Renal cortex interstitium (tissue), 11 donors: Measurements from ENCODE around the gene PPP4C. TPM values are rescaled to one million over a fixed set of nuclear protein-coding genes. Genes with fewer than 3 reads are reported as not detected.
"Not testable (repeated sequence)": the region's sequence is repeated elsewhere in the genome, so short reads cannot be mapped to it uniquely, and the experiment has no call there.

Source experiments
- DNase-seq, 11 donors: peaks; one replicate each; pipeline ENCODE4 v3.0.0-alpha.2; 2013; ENCODE audit warnings: low read depth in 9 of 11, low spot score in 4 of 11; ENCODE audit errors: extremely low read depth in 1 of 11
- polyA plus RNA-seq, 3 donors: library from polyadenylated mRNA; unstranded; fragments of 120-200 nt; gene quantifications; one replicate each; pipeline ENCODE4 v1.2.1, GENCODE V29; 2013; ENCODE audit not compliant: insufficient read length in 3 of 3

The PPP4C gene
- polyA plus RNA-seq, 3 donors = 82.7 to 112 (median 88.1) TPM

DNA sequence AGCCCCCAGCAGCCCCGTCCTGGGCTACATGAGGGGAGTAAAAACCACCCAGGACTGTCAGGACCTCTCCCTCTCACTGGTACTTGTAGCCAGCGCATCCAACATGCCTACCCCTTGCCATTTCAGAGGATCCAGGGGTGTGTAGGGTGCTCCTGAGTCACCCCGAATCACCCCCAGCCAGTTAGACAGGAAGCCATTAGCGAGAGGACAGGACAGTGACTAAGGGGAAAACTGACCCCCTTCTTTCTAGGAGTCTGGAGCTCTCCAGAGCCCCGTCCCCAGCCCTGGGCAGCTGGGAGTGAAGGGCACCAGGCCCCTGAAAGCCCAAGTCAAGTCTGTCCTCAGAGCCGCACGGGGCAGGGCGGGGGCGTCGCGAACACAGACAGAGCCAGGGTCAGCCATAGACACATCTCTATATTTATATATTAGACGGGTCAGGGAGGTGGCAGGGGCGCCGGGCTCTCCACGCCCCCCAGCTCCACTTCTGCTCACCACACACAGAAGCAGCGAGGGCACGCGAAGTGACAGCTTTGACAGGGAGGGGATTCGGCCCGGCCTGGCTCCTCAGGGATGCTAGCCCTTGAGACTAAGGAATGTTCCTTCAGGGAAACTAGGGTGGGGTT is 38.0 kb downstream of the PPP4C start:
- no peak for DNase-seq

DNA sequence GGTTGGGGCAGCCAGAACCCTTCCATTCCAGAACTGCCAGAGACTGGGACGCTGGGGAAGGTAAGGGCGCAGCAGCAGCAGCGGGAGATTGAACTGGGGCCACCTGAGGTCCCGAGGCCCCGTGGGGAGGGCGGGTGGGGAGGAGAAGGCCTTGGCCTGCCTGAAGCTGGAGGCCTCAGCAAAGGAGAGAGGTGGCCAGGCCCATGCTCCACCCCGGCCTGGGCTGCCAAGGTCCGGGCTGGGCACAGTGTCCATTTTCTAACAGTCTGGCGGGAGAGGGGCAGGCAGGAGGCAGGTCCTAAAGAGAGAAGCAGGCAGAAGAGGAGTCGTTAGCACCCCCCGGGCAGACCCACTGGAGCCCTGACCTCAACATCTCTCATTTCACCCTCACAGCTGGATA is 38.6 kb downstream of the PPP4C start:
- DNase-seq = no peak

DNA sequence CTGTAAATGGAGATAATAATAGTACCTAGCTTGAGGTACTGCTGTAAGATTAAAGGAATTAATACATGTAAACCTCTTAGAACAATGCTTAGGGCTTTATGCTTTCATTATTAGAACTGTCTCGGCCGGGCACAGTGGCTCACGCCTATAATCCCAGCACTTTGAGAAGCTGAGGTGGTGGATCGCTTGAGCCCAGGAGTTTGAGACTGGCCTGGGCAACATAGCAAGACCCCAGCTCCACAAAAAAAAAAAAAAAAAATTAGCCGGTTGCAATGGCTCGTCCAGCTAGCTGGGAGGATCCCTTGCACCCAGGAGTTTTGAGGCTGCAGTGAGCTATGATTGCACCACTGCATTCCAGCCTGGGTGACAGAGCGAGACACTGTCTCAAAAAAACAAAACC is 39.0 kb downstream of the PPP4C start:
- DNase-seq = not testable (repeated sequence)

DNA sequence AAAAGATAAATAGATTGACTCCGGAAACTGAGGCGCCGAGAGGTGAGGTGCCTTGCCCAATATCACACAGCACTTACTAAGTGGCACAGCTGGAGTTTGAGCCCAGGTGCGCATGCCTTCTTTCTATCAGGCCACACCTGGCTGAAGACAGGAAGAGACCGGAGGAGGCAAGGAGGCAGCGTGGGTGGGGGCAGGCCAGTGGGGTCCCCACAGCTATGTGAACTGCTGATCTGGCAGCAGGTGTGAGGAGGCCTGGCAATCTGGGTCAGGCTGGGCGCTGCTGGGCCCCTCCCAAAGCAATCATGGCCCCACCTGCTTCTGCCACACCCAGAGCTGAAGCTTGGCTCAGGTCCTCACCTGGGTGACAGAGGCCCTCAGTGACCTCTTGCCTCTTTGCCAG is 39.4 kb downstream of the PPP4C start:
- no peak for DNase-seq

DNA sequence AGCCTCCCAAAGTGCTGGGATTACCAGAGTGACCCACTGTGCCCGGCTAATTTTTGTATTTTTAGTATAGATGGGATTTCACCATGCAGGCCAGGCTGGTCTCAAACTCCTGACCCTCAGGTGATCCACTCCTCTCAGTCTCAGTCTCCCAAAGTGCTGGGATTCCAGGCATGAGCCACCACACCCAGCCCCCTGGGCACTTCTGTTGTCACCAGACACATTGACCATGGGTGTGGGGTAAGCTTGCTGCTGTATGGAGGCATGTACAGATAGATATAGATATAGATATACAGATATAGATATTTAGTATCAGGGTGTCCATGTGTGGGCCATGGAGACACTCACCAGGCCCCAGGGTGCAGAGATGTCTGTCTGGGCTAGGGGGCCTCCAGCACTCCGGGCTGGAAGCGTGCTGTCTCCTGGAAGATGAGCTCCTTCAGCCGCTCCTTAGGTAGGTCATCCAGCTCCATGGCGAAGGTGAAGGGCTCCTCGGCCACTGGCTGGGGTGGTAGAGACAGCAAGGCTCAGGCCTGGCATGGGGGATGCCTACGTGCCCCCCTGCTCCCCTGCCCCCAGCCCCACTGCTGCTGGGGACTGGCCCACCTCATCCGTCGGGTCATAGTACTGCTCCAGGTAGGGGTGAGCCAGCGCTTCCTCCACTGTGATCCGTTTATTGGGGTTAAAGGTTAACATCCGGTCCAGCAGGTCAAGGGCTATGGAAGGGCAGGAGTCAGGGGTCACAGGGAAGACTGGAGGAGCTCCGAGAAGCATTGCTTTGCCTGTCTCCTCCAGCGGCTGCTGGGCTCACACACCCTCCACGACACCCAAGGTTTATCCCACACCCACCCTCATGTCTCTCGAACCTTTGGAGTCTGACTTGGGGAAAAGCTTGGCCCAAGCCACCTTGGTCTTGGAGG is 40.8 kb downstream of the PPP4C start:
- no peak for DNase-seq

DNA sequence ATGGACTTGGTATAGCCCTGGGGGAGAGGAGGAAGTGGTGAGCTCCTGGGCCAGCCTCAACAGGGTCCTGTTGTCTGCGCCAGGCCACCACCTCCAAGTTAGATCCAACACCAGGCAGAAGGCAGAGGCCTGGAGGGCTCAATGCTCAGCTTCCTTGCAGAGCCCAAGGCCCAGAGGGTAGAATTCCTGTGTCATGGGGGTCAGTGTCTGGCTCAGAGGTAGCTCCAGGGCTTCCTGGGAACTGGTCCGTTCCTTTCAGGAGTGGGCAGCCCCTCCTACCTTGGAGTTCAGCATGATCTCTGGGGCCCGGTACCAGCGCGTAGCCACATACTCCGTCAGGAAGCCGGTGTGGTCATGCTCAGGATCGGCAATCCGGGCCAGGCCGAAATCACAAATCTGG is 42.0 kb downstream of the PPP4C start:
- DNase-seq = no peak

DNA sequence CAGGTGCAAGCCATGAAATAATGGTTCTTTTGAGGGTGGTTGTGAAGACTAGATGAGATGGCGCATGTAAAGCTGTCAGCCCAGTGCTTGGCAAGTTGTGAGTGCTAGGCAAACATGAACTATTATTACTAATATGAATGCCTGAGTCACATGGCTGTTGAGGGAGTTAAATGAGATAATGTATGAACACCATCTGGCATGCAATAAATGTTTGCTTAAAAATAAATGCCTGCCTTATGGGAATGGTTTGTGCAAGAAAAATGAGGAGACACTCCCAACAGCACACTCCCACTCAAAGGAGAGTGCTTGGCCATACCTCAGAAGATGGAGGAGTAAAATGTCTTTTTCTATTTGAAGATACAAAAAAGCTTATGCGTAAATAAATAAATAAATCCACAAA is 43.6 kb downstream of the PPP4C start:
- no peak for DNase-seq

DNA sequence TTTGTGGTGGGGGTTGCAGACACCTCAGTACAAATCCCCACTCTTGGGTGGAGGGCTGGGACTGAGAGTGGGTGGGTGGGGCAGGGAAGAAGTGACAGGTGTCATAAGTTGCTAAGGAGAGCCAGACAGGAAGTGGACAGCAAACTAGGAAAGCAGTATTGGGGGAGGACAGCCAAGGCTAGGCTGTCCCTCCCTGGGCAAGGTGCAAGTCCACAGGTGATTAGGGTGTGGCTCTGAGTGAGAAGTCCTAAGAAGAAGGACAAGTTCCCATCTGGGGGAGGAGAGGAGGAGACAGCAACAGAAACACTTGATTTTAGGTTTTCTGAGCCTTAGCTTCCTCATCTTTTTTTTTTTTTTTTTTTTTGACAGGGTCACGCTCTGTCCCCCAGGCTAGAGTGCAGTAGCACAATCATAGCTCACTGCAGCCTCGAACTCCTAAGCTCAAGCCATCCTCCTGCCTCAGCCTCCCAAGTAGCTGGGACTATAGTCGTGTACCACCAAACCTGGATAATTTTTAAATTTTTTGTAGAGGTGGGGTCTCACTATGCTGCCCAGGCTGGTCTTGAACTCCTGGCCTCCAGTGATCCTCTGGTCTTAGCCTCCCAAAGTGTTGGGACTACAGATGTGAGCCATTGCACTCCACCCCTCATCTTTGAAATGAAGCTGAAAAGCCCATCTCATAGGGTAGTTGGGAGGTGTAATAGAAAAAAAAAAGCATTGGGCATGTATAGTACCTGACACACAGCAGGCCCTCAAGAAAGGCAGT is 44.7 kb downstream of the PPP4C start:
- no peak for DNase-seq

DNA sequence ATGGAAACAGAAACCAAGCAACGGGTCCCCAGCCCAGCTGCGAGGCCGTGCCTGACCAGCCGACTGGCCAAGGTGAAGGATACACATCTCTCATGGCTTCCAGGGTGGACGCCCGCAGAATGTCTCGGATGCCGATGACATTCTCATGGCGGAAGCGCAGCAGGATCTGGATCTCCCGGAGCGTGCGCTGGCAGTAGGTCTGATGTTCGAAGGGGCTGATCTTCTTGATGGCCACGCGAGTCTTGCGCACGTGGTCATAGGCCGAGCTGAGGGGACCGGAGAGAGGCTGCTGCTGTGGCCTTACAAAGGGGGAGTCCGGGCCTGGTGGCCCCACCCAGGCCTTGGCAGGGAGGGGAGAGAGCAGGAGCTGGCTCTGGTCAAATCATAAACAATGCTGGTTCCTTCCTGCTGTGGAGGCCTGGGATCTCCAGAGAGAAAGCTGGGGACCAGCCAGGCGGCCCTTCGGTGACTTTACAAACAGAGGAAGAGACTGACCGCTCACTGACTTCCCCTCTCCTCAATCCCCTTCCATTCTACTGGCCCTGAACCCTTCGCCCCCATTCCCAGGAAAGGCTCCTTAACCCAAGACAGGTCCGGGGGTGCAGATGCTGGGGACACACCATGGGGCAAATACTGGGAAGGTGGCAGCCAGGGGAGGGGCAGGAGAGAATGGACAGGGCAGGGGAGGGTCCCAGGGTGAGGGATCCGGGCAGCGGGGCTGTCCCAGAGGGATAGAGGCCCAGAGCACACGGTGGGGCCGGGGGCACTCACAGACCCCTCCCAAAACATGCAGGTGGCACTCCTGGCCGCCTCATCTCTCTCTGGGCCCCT is 46.2 kb downstream of the PPP4C start:
- peak in 2 of 11 donors; percentile 49 to 55 for DNase-seq

DNA sequence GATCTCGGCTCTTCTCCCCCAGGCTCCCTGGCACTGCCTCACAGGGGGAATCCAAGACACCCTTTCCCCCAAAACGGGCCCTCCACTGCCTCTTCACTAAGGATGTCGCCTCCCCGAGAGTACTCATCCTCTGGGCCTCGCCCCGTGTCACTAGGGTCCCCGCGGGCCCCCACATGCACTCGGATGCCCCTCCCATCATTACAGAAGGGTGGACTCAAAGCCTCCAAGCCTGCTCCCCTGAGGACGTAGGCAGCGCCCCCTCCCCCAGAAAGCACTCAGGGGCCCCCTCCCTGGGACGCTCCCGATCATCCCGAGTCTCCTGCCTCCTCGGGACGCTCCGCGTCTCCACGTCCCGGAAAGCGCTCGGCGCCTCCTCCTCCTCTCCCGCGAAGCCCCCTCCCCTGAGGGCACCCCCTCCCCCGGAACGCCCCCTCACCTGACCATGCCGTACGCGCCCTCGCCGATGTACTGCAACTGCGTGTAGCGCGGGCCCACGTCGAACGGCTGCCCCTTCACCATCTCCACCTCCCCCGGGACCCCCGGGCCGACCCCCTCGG is 46.9 kb downstream of the PPP4C start:
- peak in 2 of 11 donors; percentile 41 to 42 for DNase-seq

DNA sequence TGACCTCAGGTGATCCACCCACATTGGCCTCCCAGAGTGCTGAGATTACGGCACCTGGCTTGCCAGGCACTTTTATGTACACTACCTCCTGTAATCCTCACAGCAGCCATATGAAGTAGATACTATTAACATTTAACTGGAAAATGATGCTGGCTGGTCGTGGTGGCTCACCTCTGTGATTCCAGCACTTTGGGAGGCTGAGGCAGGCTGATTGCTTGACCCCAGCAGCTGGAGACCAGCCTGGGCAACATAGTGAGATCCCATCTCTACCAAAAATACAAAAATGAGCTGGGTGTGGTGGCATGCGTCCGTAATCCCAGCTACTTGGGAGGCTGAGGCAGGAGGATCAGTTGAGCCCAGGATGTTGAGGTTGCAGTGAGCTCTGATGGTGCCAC is 49.2 kb downstream of the PPP4C start:
- no peak for DNase-seq

DNA sequence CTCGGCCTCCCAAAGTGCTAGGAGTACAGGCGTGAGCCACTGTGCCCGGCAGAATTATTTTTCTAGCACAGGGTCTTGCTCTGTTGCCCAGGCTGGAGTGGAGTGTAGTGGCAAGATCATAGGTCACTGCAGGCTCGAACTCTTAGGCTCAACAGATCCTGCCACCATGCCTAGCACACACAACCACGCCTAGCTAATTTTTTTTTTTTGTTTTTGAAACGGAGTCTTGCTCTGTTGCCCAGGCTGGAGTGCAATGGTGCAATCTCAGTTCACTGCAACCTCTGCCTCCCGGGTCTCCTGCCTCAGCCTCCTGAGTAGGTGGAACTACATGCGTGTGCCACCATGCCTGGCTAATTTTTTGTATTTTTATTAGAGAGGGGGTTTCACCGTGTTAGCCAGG is 49.9 kb downstream of the PPP4C start:
- not testable (repeated sequence) for DNase-seq

DNA sequence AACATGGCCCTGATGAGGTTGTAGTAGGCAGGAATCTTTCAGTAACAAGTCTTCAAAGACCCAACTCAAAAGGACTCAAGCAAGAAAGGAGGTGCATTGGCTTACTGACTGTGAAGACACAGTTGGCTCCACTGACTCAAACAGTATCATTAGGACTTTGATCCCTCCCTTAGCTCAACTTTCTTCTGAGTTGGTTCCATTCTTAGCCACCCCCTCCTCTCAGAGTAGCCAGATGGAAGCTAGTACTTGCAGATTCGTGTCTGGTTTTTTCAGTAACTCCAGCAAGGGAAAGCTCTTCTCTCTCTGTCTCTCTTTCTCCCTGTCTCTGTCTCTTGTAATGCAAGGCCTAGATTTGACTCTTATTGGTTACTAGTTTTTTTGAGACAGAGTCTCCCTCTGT is 52.2 kb downstream of the PPP4C start:
- DNase-seq = no peak

DNA sequence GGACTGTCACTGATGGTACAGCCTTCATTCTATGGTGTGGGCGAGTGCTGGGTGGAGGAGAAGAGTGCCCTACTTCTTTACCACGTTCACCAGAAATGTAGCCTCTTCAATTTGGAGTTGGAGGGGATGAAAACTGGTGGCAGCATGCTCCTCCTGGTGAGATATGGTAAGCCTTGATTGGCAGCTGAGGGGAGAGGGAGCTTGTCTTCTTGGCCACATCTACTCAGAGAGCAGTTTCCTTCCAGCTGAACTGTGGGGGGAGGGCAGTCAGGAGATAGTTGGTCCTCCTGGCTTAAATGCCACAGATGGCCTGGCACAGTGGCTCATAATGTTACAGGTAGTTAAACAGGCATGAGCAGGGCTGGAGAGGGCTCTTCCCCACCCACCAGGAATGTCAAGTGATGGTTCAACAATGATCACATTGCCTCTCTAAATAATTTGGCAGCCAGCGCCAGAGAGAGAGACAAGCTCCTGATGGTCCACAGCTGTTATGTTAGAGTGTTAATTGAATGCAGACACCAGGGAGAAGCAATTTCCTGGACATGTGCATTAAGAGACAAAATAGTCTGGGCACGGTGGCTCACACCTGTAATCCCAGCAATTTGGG is 56.2 kb downstream of the PPP4C start:
- DNase-seq = peak in 4 of 11 donors; percentile 47 to 63 (median 51)

DNA sequence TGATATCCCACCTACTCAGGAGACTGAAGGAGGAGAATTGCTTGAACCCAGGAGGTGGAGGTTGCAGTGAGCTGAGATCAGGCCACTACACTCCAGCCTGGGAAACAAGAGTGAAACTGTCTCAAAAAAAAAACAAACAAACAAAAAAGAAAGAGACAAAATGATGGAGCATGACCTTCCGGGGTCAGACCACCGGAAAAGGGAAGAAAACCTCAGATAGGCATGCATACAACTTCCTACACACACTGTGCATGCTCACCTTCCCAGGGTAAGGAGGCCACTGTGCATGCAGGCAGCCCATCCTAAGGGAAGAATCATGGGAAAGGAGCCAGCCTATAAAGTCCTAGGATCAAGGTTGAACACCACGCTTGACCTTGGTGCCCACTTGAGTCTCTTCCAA is 56.8 kb downstream of the PPP4C start:
- no peak for DNase-seq
